Measurements from ENCODE around the gene ITGAE.

The ITGAE gene

GRCh38 chr17:3826191-3826590 is 25.2 kb upstream of the ITGAE start:
- DNase-seq (ENCODE audit: insufficient read length, low spot score), result no peak
- FAIRE-seq, result no peak

- FAIRE-seq, result no peak
- DNase-seq (ENCODE audit: insufficient read length, low spot score), result no peak
These were observed 20.1 kb upstream of the ITGAE start for GRCh38 chr17:3821101-3821500.

GRCh38 chr17:3818786-3819185 is 17.8 kb upstream of the ITGAE start:
- FAIRE-seq (peak; percentile 33), DNase-seq (ENCODE audit: insufficient read length, low spot score) (no peak)

- no peak for DNase-seq (ENCODE audit: insufficient read length, low spot score)
- FAIRE-seq, result no peak
These were observed 17.0 kb upstream of the ITGAE start for GRCh38 chr17:3817851-3818605.

- no peak for DNase-seq (ENCODE audit: insufficient read length, low spot score)
- FAIRE-seq, result no peak
These were observed 14.9 kb upstream of the ITGAE start for GRCh38 chr17:3815925-3816324.

GRCh38 chr17:3815122-3815521 is 14.1 kb upstream of the ITGAE start:
- FAIRE-seq, result no peak
- no peak for DNase-seq (ENCODE audit: insufficient read length, low spot score)

- DNase-seq (ENCODE audit: insufficient read length, low spot score), result no peak
- no peak for FAIRE-seq
These were observed 13.4 kb upstream of the ITGAE start for GRCh38 chr17:3814361-3814760.

- no peak for FAIRE-seq
- no peak for DNase-seq (ENCODE audit: insufficient read length, low spot score)
These were observed 12.2 kb upstream of the ITGAE start for GRCh38 chr17:3813171-3813570.

- FAIRE-seq, result no peak
- no peak for DNase-seq (ENCODE audit: insufficient read length, low spot score)
These were observed 11.8 kb upstream of the ITGAE start for GRCh38 chr17:3812771-3813170.

- FAIRE-seq, result no peak
These were observed 11.3 kb upstream of the ITGAE start for GRCh38 chr17:3812284-3812683.

GRCh38 chr17:3810019-3810418 is 9.0 kb upstream of the ITGAE start:
- FAIRE-seq (no peak), DNase-seq (ENCODE audit: insufficient read length, low spot score) (no peak)

More at GRCh38 chr17:3812284-3812683, 11.3 kb upstream of the ITGAE start:
- no peak for DNase-seq (ENCODE audit: insufficient read length, low spot score)

GRCh38 chr17:3809135-3809534 is 8.1 kb upstream of the ITGAE start:
- DNase-seq (ENCODE audit: insufficient read length, low spot score), result no peak

GRCh38 chr17:3808701-3809100 is 7.7 kb upstream of the ITGAE start:
- DNase-seq (ENCODE audit: insufficient read length, low spot score), result no peak
- FAIRE-seq, result no peak

More at GRCh38 chr17:3809135-3809534, 8.1 kb upstream of the ITGAE start:
- FAIRE-seq, result no peak

GRCh38 chr17:3805581-3805980 is 4.6 kb upstream of the ITGAE start:
- FAIRE-seq (no peak), DNase-seq (ENCODE audit: insufficient read length, low spot score) (no peak)

- FAIRE-seq (no peak), DNase-seq (ENCODE audit: insufficient read length, low spot score) (no peak)
These were observed 3.5 kb upstream of the ITGAE start for GRCh38 chr17:3804503-3804931.

GRCh38 chr17:3803308-3803640 is 2.3 kb upstream of the ITGAE start:
- FAIRE-seq, result no peak

GRCh38 chr17:3802461-3803307 is 1.7 kb upstream of the ITGAE start:
- DNase-seq (ENCODE audit: insufficient read length, low spot score), result peak; percentile 43
- FAIRE-seq, result peak; percentile 28

More at GRCh38 chr17:3803308-3803640, 2.3 kb upstream of the ITGAE start:
- no peak for DNase-seq (ENCODE audit: insufficient read length, low spot score)

GRCh38 chr17:3801792-3802191 is 804 bp upstream of the ITGAE start:
- FAIRE-seq (no peak), DNase-seq (ENCODE audit: insufficient read length, low spot score) (no peak)

GRCh38 chr17:3801347-3801746 is 359 bp upstream of the ITGAE start:
- FAIRE-seq (no peak), DNase-seq (ENCODE audit: insufficient read length, low spot score) (no peak)

- no peak for DNase-seq (ENCODE audit: insufficient read length, low spot score)
- FAIRE-seq, result no peak
These were observed 1.6 kb downstream of the ITGAE start for GRCh38 chr17:3799181-3799945.

All from HTR-8/SVneo (cell line).